ENCODE results near the gene MYBPC1.

MYBPC1 gene

GRCh38 chr12:101720118-101720517 lies 125.3 kb downstream of the MYBPC1 start:
- no peaks in the 10 kb centered on the region for H3K27me3 ChIP-seq (ENCODE audit: control insufficient read depth, insufficient read depth, low read length)
- no peak overlapping the region for H3K4me3 ChIP-seq (ENCODE audit: low read depth, low read length)
- peaks cover 3% of the 10 kb centered on the region for H3K79me2 ChIP-seq
- no peaks in the 10 kb centered on the region for H3K9me3 ChIP-seq (ENCODE audit: control insufficient read depth, low read length)
- no peak overlapping the region for H3K27ac ChIP-seq
- TF ChIP-seq, protein P1, sequence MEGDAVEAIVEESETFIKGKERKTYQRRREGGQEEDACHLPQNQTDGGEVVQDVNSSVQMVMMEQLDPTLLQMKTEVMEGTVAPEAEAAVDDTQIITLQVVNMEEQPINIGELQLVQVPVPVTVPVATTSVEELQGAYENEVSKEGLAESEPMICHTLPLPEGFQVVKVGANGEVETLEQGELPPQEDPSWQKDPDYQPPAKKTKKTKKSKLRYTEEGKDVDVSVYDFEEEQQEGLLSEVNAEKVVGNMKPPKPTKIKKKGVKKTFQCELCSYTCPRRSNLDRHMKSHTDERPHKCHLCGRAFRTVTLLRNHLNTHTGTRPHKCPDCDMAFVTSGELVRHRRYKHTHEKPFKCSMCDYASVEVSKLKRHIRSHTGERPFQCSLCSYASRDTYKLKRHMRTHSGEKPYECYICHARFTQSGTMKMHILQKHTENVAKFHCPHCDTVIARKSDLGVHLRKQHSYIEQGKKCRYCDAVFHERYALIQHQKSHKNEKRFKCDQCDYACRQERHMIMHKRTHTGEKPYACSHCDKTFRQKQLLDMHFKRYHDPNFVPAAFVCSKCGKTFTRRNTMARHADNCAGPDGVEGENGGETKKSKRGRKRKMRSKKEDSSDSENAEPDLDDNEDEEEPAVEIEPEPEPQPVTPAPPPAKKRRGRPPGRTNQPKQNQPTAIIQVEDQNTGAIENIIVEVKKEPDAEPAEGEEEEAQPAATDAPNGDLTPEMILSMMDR (IDR thresholded peaks at IDR 0.05) = no peak
- no peaks in the 10 kb centered on the region for H3K36me3 ChIP-seq (ENCODE audit: control insufficient read depth, insufficient read depth, low read length)
- no peaks in the 10 kb centered on the region for H3K4me1 ChIP-seq
- no peak overlapping the region for H3K9ac ChIP-seq
- H3K4me2 ChIP-seq (ENCODE audit: low read length) = no peak overlapping the region
- H2AFZ ChIP-seq = no peak overlapping the region

DNA sequence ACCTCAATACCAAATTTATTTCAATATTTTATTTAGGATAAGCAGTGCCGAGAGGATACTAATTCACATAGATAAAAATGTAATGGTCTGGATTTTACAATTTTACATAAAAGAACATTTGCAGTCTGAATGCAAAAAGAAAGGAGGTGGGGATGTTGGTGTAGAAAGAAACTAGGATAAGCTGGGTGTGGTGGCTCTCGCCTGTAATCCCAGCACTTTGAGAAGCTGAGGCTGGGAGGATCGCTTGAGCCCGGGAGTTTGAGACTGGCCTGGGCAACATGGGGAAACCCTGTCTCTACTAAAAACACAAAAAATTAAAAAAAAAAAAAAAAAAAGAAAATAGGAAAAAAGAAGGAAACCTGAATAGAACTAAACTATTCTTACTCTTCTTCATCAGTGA lies 127.6 kb downstream of the MYBPC1 start:
- no peak overlapping the region for H3K27ac ChIP-seq
- H3K9ac ChIP-seq = no peak overlapping the region
- H3K4me2 ChIP-seq (ENCODE audit: low read length) = no peak overlapping the region
- peaks cover 3% of the 10 kb centered on the region for H3K79me2 ChIP-seq
- no peaks in the 10 kb centered on the region for H3K9me3 ChIP-seq (ENCODE audit: control insufficient read depth, low read length)
- no peaks in the 10 kb centered on the region for H3K27me3 ChIP-seq (ENCODE audit: control insufficient read depth, insufficient read depth, low read length)
- no peak overlapping the region for H3K4me3 ChIP-seq (ENCODE audit: low read depth, low read length)
- no peak overlapping the region for H2AFZ ChIP-seq
- no peaks in the 10 kb centered on the region for H3K4me1 ChIP-seq
- TF ChIP-seq, protein P1 (IDR thresholded peaks at IDR 0.05) = no peak
- H3K36me3 ChIP-seq (ENCODE audit: control insufficient read depth, insufficient read depth, low read length) = no peaks in the 10 kb centered on the region

DNA sequence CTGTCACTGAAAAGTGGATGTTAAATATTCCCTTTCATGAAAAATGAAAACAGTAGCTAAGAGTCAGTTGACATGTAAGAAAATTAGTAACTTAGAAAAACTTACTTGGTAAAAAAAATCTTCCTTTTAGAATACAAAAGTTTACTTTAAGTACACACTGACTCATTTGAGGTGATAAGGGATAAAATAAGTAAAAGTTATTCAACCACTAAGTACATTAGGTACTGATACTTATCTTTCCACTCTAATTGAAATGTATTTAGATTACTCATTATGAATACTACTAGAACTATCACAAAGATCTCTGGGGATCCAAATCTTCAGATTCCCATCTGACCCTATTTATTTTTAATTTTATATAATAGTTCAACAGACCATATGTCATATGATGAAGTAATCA lies 132.3 kb downstream of the MYBPC1 start:
- Histone ChIP-seq H3K36me3 (ENCODE audit: control insufficient read depth, insufficient read depth, low read length) (no peaks in the 10 kb centered on the region), H3K27me3 (ENCODE audit: control insufficient read depth, insufficient read depth, low read length) (no peaks in the 10 kb centered on the region), H2AFZ (no peak overlapping the region), H3K27ac (no peak overlapping the region), H3K79me2 (no peaks in the 10 kb centered on the region), H3K9me3 (ENCODE audit: control insufficient read depth, low read length) (no peaks in the 10 kb centered on the region), H3K9ac (no peak overlapping the region), H3K4me2 (ENCODE audit: low read length) (peak overlapping the region; percentile 63), H3K4me1 (no peaks in the 10 kb centered on the region), H3K4me3 (ENCODE audit: low read depth, low read length) (peak overlapping the region; percentile 11)
- TF ChIP-seq, protein P1 (IDR thresholded peaks at IDR 0.05) = no peak

DNA sequence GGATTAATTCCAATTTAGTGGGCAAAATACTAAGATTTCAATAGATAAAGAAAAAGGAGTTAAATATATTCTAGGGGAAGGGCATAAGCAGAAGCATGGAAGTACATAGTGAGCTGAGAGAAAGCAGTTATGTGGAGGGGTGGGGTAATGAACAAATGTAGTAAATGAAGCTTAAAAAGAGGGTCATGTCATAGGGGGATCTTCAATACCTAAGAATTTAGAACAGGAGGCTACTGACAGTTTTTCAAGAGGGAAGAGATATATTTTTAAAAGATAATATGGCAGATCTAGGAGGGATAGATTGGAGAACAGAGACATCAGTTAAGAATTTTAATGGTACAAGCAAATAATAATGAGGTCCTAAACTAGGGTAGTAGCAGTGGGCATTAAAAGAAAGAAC lies 135.1 kb downstream of the MYBPC1 start:
- H3K79me2 ChIP-seq = no peaks in the 10 kb centered on the region
- no peaks in the 10 kb centered on the region for H3K9me3 ChIP-seq (ENCODE audit: control insufficient read depth, low read length)
- no peaks in the 10 kb centered on the region for H3K27me3 ChIP-seq (ENCODE audit: control insufficient read depth, insufficient read depth, low read length)
- no peak overlapping the region for H3K9ac ChIP-seq
- H2AFZ ChIP-seq = no peak overlapping the region
- H3K4me1 ChIP-seq = no peaks in the 10 kb centered on the region
- H3K36me3 ChIP-seq (ENCODE audit: control insufficient read depth, insufficient read depth, low read length) = no peaks in the 10 kb centered on the region
- no peak overlapping the region for H3K4me3 ChIP-seq (ENCODE audit: low read depth, low read length)
- H3K27ac ChIP-seq = no peak overlapping the region
- TF ChIP-seq, protein P1 (IDR thresholded peaks at IDR 0.05) = no peak
- no peak overlapping the region for H3K4me2 ChIP-seq (ENCODE audit: low read length)

- Histone ChIP-seq H3K9me3 (ENCODE audit: control insufficient read depth, low read length) (no peaks in the 10 kb centered on the region), H3K9ac (no peak overlapping the region), H3K27ac (no peak overlapping the region), H3K4me2 (ENCODE audit: low read length) (no peak overlapping the region), H3K4me1 (no peaks in the 10 kb centered on the region), H3K79me2 (no peaks in the 10 kb centered on the region), H3K4me3 (ENCODE audit: low read depth, low read length) (no peak overlapping the region), H2AFZ (no peak overlapping the region), H3K36me3 (ENCODE audit: control insufficient read depth, insufficient read depth, low read length) (no peaks in the 10 kb centered on the region), H3K27me3 (ENCODE audit: control insufficient read depth, insufficient read depth, low read length) (no peaks in the 10 kb centered on the region)
- TF ChIP-seq, protein P1 (IDR thresholded peaks at IDR 0.05) = no peak
Measured at GRCh38 chr12:101732318-101732717, 137.5 kb downstream of the MYBPC1 start.
